Muscle layer of colon (tissue), 2 donors: ENCODE data around the gene FRMD3.

Source experiments
- H3K27ac ChIP-seq: one replicate; pipeline ENCODE4 v1.7.0; 2013; ENCODE audit warnings: low read depth, mild to moderate bottlenecking, low read length, moderate library complexity
- H3K27me3 ChIP-seq, 2 donors: one replicate each; pipeline ENCODE4 v1.7.0; 2013; ENCODE audit warnings: low read length in 2 of 2, mild to moderate bottlenecking in 2 of 2; ENCODE audit not compliant: insufficient read depth in 2 of 2, control insufficient read depth in 1 of 2
- H3K36me3 ChIP-seq: one replicate; pipeline ENCODE4 v1.7.0; 2013; ENCODE audit warnings: mild to moderate bottlenecking, low read length; ENCODE audit not compliant: insufficient read depth
- H3K4me1 ChIP-seq: one replicate; pipeline ENCODE4 v1.7.0; 2013; ENCODE audit warnings: mild to moderate bottlenecking, low read length; ENCODE audit not compliant: insufficient read depth
- H3K4me3 ChIP-seq, 2 donors: one replicate each; pipeline ENCODE4 v1.7.0; 2013; ENCODE audit warnings: low read length in 2 of 2, low read depth in 1 of 2, mild to moderate bottlenecking in 1 of 2, moderate library complexity in 1 of 2
- H3K9ac ChIP-seq: one replicate; pipeline ENCODE4 v1.7.0; 2013; ENCODE audit warnings: low read length
- H3K9me3 ChIP-seq: one replicate; pipeline ENCODE4 v1.7.0; 2013; ENCODE audit warnings: mild to moderate bottlenecking, low read length
- donor health status: abdominal sarcoma.
- donor health status: Adenocarcinoma of cecum.

The FRMD3 gene

GRCh38 chr9:83491995-83492394 lies 46.2 kb downstream of the FRMD3 start:
- no peaks in the 10 kb centered on the region for H3K9me3 ChIP-seq
- H3K4me1 ChIP-seq = no peaks in the 10 kb centered on the region
- H3K4me3 ChIP-seq = no peak overlapping the region
- no peaks in the 10 kb centered on the region for H3K36me3 ChIP-seq
- no peak overlapping the region for H3K27ac ChIP-seq
- no peaks in the 10 kb centered on the region for H3K27me3 ChIP-seq
- no peak overlapping the region for H3K9ac ChIP-seq

GRCh38 chr9:83491413-83491812 lies 46.8 kb downstream of the FRMD3 start:
- H3K36me3 ChIP-seq = no peaks in the 10 kb centered on the region
- no peaks in the 10 kb centered on the region for H3K27me3 ChIP-seq
- H3K27ac ChIP-seq = no peak overlapping the region
- H3K9ac ChIP-seq = no peak overlapping the region
- no peaks in the 10 kb centered on the region for H3K4me1 ChIP-seq
- no peak overlapping the region for H3K4me3 ChIP-seq
- no peaks in the 10 kb centered on the region for H3K9me3 ChIP-seq

- H3K4me3 ChIP-seq = no peak overlapping the region
- H3K36me3 ChIP-seq = no peaks in the 10 kb centered on the region
- no peaks in the 10 kb centered on the region for H3K4me1 ChIP-seq
- no peaks in the 10 kb centered on the region for H3K27me3 ChIP-seq
- H3K9ac ChIP-seq = no peak overlapping the region
- H3K27ac ChIP-seq = no peak overlapping the region
- no peaks in the 10 kb centered on the region for H3K9me3 ChIP-seq
Measured at GRCh38 chr9:83489961-83490360, 48.2 kb downstream of the FRMD3 start.

- Histone ChIP-seq H3K9ac (no peak overlapping the region), H3K4me3 (no peak overlapping the region), H3K4me1 (no peaks in the 10 kb centered on the region)
Measured at GRCh38 chr9:83484990-83485389, 53.2 kb downstream of the FRMD3 start.

GRCh38 chr9:83483223-83483622 lies 55.0 kb downstream of the FRMD3 start:
- no peak overlapping the region for H3K27ac ChIP-seq
- no peaks in the 10 kb centered on the region for H3K9me3 ChIP-seq
- no peaks in the 10 kb centered on the region for H3K36me3 ChIP-seq

More at GRCh38 chr9:83484990-83485389, 53.2 kb downstream of the FRMD3 start:
- Histone ChIP-seq H3K9me3 (no peaks in the 10 kb centered on the region), H3K36me3 (no peaks in the 10 kb centered on the region), H3K27me3 (no peaks in the 10 kb centered on the region), H3K27ac (no peak overlapping the region)

GRCh38 chr9:83479765-83480164 lies 58.4 kb downstream of the FRMD3 start:
- no peak overlapping the region for H3K4me3 ChIP-seq
- H3K9ac ChIP-seq = no peak overlapping the region
- H3K27ac ChIP-seq = no peak overlapping the region
- H3K27me3 ChIP-seq = no peaks in the 10 kb centered on the region
- no peaks in the 10 kb centered on the region for H3K36me3 ChIP-seq
- H3K9me3 ChIP-seq = no peaks in the 10 kb centered on the region
- no peaks in the 10 kb centered on the region for H3K4me1 ChIP-seq

More at GRCh38 chr9:83483223-83483622, 55.0 kb downstream of the FRMD3 start:
- no peak overlapping the region for H3K4me3 ChIP-seq
- H3K4me1 ChIP-seq = no peaks in the 10 kb centered on the region
- H3K27me3 ChIP-seq = no peaks in the 10 kb centered on the region
- H3K9ac ChIP-seq = no peak overlapping the region

GRCh38 chr9:83477571-83477970 lies 60.6 kb downstream of the FRMD3 start:
- Histone ChIP-seq H3K9me3 (no peaks in the 10 kb centered on the region), H3K9ac (no peak overlapping the region), H3K27me3 (no peaks in the 10 kb centered on the region), H3K4me3 (no peak overlapping the region), H3K27ac (no peak overlapping the region), H3K4me1 (no peaks in the 10 kb centered on the region), H3K36me3 (no peaks in the 10 kb centered on the region)

- no peaks in the 10 kb centered on the region for H3K9me3 ChIP-seq
- no peaks in the 10 kb centered on the region for H3K36me3 ChIP-seq
- H3K27ac ChIP-seq = no peak overlapping the region
- H3K9ac ChIP-seq = no peak overlapping the region
- no peaks in the 10 kb centered on the region for H3K4me1 ChIP-seq
- H3K27me3 ChIP-seq = no peaks in the 10 kb centered on the region
- no peak overlapping the region for H3K4me3 ChIP-seq
Measured at GRCh38 chr9:83477120-83477519, 61.1 kb downstream of the FRMD3 start.

- H3K9me3 ChIP-seq = no peaks in the 10 kb centered on the region
- no peaks in the 10 kb centered on the region for H3K27me3 ChIP-seq
- no peak overlapping the region for H3K4me3 ChIP-seq
- no peak overlapping the region for H3K9ac ChIP-seq
- no peaks in the 10 kb centered on the region for H3K4me1 ChIP-seq
- H3K27ac ChIP-seq = no peak overlapping the region
- H3K36me3 ChIP-seq = no peaks in the 10 kb centered on the region
Measured at GRCh38 chr9:83476513-83476912, 61.7 kb downstream of the FRMD3 start.

GRCh38 chr9:83475741-83476140 lies 62.5 kb downstream of the FRMD3 start:
- no peak overlapping the region for H3K4me3 ChIP-seq
- H3K9ac ChIP-seq = no peak overlapping the region
- H3K27me3 ChIP-seq = no peaks in the 10 kb centered on the region
- no peaks in the 10 kb centered on the region for H3K36me3 ChIP-seq
- H3K4me1 ChIP-seq = no peaks in the 10 kb centered on the region
- no peaks in the 10 kb centered on the region for H3K9me3 ChIP-seq
- no peak overlapping the region for H3K27ac ChIP-seq

- H3K9ac ChIP-seq = no peak overlapping the region
- H3K36me3 ChIP-seq = no peaks in the 10 kb centered on the region
- H3K9me3 ChIP-seq = no peaks in the 10 kb centered on the region
- no peaks in the 10 kb centered on the region for H3K27me3 ChIP-seq
- no peaks in the 10 kb centered on the region for H3K4me1 ChIP-seq
- H3K4me3 ChIP-seq = no peak overlapping the region
- no peak overlapping the region for H3K27ac ChIP-seq
Measured at GRCh38 chr9:83474631-83475030, 63.6 kb downstream of the FRMD3 start.

- H3K4me3 ChIP-seq = no peak overlapping the region
- no peak overlapping the region for H3K27ac ChIP-seq
- H3K9me3 ChIP-seq = no peaks in the 10 kb centered on the region
- no peak overlapping the region for H3K9ac ChIP-seq
- H3K4me1 ChIP-seq = no peaks in the 10 kb centered on the region
- H3K27me3 ChIP-seq = no peaks in the 10 kb centered on the region
- no peaks in the 10 kb centered on the region for H3K36me3 ChIP-seq
Measured at GRCh38 chr9:83473488-83473971, 64.7 kb downstream of the FRMD3 start.
